IPS-NIHi7 (cell line): ENCODE data around the gene TTC7B.

Experiments used
- DNase-seq: peaks from one replicate; pipeline ENCODE4 v3.0.0; 2012; ENCODE audit warnings: mixed read lengths; ENCODE audit errors: extremely low spot score

TTC7B gene

GRCh38 chr14:90621201-90621600 is 195.0 kb downstream of the TTC7B start:
- no peak for DNase-seq

- DNase-seq = no peak
These were observed 195.6 kb downstream of the TTC7B start for GRCh38 chr14:90620568-90621077.

GRCh38 chr14:90619911-90620310 is 196.3 kb downstream of the TTC7B start:
- no peak for DNase-seq

- no peak for DNase-seq
These were observed 198.3 kb downstream of the TTC7B start for GRCh38 chr14:90617961-90618360.

GRCh38 chr14:90616881-90617280 is 199.3 kb downstream of the TTC7B start:
- no peak for DNase-seq

GRCh38 chr14:90616313-90616712 is 199.9 kb downstream of the TTC7B start:
- DNase-seq = no peak

GRCh38 chr14:90615517-90616060 is 200.6 kb downstream of the TTC7B start:
- DNase-seq = no peak

- DNase-seq = no peak
These were observed 201.3 kb downstream of the TTC7B start for GRCh38 chr14:90614696-90615516.

GRCh38 chr14:90613997-90614396 is 202.2 kb downstream of the TTC7B start:
- DNase-seq = no peak

GRCh38 chr14:90613453-90613852 is 202.8 kb downstream of the TTC7B start:
- no peak for DNase-seq

- DNase-seq = no peak
These were observed 203.4 kb downstream of the TTC7B start for GRCh38 chr14:90612801-90613200.

GRCh38 chr14:90611936-90612335 is 204.3 kb downstream of the TTC7B start:
- no peak for DNase-seq

GRCh38 chr14:90611501-90611900 is 204.7 kb downstream of the TTC7B start:
- no peak for DNase-seq

GRCh38 chr14:90610346-90611040 is 205.7 kb downstream of the TTC7B start:
- DNase-seq = no peak

GRCh38 chr14:90609376-90609775 is 206.9 kb downstream of the TTC7B start:
- no peak for DNase-seq

GRCh38 chr14:90608929-90609341 is 207.3 kb downstream of the TTC7B start:
- DNase-seq = no peak

- DNase-seq = no peak
These were observed 207.9 kb downstream of the TTC7B start for GRCh38 chr14:90608281-90608680.

GRCh38 chr14:90607141-90607540 is 209.1 kb downstream of the TTC7B start:
- no peak for DNase-seq

GRCh38 chr14:90606434-90606833 is 209.8 kb downstream of the TTC7B start:
- DNase-seq = no peak

GRCh38 chr14:90605430-90605829 is 210.8 kb downstream of the TTC7B start:
- no peak for DNase-seq

- no peak for DNase-seq
These were observed 211.9 kb downstream of the TTC7B start for GRCh38 chr14:90604356-90604755.

GRCh38 chr14:90603841-90604240 is 212.4 kb downstream of the TTC7B start:
- no peak for DNase-seq

GRCh38 chr14:90603336-90603735 is 212.9 kb downstream of the TTC7B start:
- no peak for DNase-seq
